Activated B cell treated with CpG ODN at 0.5 μM for 24 hours (primary cell): ENCODE results near the gene TSPEAR. TPM values are rescaled to one million over a fixed set of nuclear protein-coding genes. Genes with fewer than 3 reads are reported as not detected.
"Not testable (repeated sequence)": the region's sequence is repeated elsewhere in the genome, so short reads cannot be mapped to it uniquely, and the experiment has no call there.

Experiments
- ATAC-seq: fragments of 200-7000 bp; cut with Tn5 transposase; one replicate; pipeline ENCODE4 v1.10.0; 2021; ENCODE audit warnings: low read depth, mild to moderate bottlenecking, moderate library complexity
- CTCF ChIA-PET: fragments of 350-600 bp; sonication (Branson Sonifier 250); formaldehyde crosslinking; loops from one replicate; lab custom pipeline; 2021; ENCODE audit warnings: antibody characterized with exemption; lab: Charles Lee
- POLR2A ChIA-PET: fragments of 350-600 bp; sonication (Branson Sonifier 250); formaldehyde crosslinking; loops from one replicate; lab custom pipeline; 2021; ENCODE audit warnings: antibody characterized with exemption; lab: Charles Lee
- DNase-seq: peaks from one replicate; pipeline ENCODE4 v3.0.0; 2022
- H3K27ac Mint-ChIP-seq: one replicate; pipeline ENCODE4 v1.8.0; 2020; ENCODE audit warnings: mixed read lengths
- H3K27me3 Mint-ChIP-seq: one replicate; pipeline ENCODE4 v1.8.0; 2021; ENCODE audit warnings: mixed read lengths
- H3K36me3 Mint-ChIP-seq: one replicate; pipeline ENCODE4 v1.8.0; 2021; ENCODE audit warnings: low read depth, mixed read lengths
- H3K4me1 Mint-ChIP-seq: one replicate; pipeline ENCODE4 v1.8.0; 2021; ENCODE audit warnings: mixed read lengths
- H3K4me3 Mint-ChIP-seq: one replicate; pipeline ENCODE4 v1.8.0; 2020; ENCODE audit warnings: mild to moderate bottlenecking, mixed read lengths
- H3K9me3 Mint-ChIP-seq: one replicate; pipeline ENCODE4 v1.8.0; 2020; ENCODE audit warnings: mixed read lengths
- CTCF ChIP-seq: fragments of 200-600 bp; IDR thresholded peaks from one replicate; pipeline ENCODE4 v1.8.0; 2022; ENCODE audit warnings: antibody characterized with exemption, mild to moderate bottlenecking
- intact Hi-C: fragments of 100-400 bp; cut with micrococcal nuclease; formaldehyde crosslinking; loops from one replicate; pipeline ENCODE4 v1.15.1; 2024
- total RNA-seq: library from RNA; stranded (reverse); gene quantifications from 2 replicates; pipeline ENCODE4 v1.2.3, GENCODE V29; 2022

Gene TSPEAR
- total RNA-seq, 1 donor from 2014 or later = not detected

DNA sequence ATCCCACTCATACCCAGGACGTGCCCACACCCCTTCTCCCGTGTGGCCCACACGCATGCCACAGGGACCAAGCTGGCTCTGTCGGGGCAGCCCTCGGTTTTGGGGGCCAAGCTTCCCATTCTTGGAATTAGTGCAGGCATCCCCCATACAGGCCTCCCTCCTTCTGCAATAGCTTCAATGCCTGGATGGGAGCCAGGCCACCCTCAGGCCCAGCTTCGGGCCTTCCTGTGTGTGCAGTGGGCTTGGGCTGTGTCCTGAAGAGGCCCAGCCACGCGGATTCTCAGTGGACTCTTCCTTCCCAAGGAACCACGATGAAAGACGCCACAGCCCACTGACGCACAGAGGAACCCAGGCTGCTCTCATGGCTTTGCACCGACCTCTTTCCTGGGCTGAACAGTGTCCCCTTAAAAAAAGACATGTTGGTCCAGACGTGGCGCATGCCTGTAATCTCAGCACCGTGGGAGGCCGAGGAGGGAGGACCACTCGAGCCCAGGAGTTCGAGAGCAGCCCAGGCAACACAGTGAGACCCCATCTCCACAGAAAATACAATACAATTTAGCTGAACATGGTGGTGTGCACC, 61.8 kb downstream of the TSPEAR start:
- Mint-ChIP-seq H3K4me3 (no peak overlapping the region), H3K4me1 (no peaks in the 10 kb centered on the region), H3K27ac (no peak overlapping the region), H3K36me3 (no peaks in the 10 kb centered on the region), H3K27me3 (peaks cover 5% of the 10 kb centered on the region), H3K9me3 (peaks cover 5% of the 10 kb centered on the region)
- no peak for TF ChIP-seq CTCF
- POLR2A ChIA-PET = no interaction called here
- ATAC-seq (no peak), DNase-seq (no peak)
- intact Hi-C loops = no loop called here
- CTCF ChIA-PET = no interaction called here

DNA sequence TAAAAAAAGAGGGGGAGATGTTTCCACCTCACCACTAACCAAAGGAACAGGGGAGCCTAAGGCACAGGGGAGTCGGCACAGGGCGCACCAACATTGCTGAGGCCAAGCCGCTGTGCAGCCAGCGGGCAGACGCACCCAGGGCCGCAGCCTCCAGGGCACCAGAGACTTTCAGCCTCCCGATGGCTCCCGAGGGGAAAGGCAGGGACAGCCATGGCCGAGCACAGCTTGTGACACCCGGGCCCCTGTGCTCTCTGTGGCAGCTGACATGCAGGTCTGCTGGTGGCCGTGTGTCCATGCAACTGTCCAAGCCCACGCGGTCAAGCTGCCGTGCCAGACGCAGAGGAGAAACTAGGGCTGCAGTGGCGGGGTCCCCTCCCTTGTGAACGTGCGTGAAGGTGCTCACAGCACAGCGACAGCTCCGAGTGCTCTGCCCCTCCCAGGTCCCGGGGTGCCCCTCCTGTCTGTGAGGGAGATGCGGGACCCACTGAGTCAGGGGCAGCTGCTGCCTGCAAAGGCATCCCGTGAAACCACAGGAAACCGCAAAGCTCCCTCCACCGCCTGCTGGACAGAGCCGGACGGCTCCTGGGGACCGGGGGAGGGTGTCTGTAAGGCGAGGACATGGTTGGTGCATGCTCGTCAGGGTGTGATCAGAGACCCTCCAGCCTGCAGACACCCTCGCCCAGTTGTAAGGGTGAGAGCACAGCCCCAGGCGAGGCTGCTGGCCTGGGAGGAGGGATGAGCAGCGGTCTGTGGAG, 62.6 kb downstream of the TSPEAR start:
- DNase-seq = no peak
- TF ChIP-seq CTCF = no peak
- intact Hi-C loops = no loop called here
- Mint-ChIP-seq H3K27ac (no peak overlapping the region), H3K4me1 (no peaks in the 10 kb centered on the region), H3K4me3 (no peak overlapping the region), H3K36me3 (no peaks in the 10 kb centered on the region), H3K9me3 (peaks cover 12% of the 10 kb centered on the region), H3K27me3 (peaks cover 5% of the 10 kb centered on the region)
- CTCF ChIA-PET = no interaction called here
- ATAC-seq = no peak
- POLR2A ChIA-PET = no interaction called here

- Mint-ChIP-seq H3K9me3 (peaks cover 20% of the 10 kb centered on the region), H3K27me3 (peaks cover 6% of the 10 kb centered on the region), H3K4me3 (no peak overlapping the region), H3K4me1 (no peaks in the 10 kb centered on the region), H3K36me3 (peaks cover 2% of the 10 kb centered on the region), H3K27ac (no peak overlapping the region)
- POLR2A ChIA-PET = no interaction called here
- no peak for DNase-seq
- no peak for TF ChIP-seq CTCF
- intact Hi-C loops = no loop called here
- CTCF ChIA-PET = no interaction called here
- ATAC-seq = no peak
Measured at GRCh38 chr21:44647222-44647552, 64.2 kb downstream of the TSPEAR start.

- H3K4me3 Mint-ChIP-seq, POLR2A ChIA-PET, H3K36me3 Mint-ChIP-seq, ATAC-seq, H3K27ac Mint-ChIP-seq, intact Hi-C loops, DNase-seq, H3K27me3 Mint-ChIP-seq, CTCF ChIA-PET, H3K4me1 Mint-ChIP-seq: not testable (repeated sequence)
- peaks cover 20% of the 10 kb centered on the region for H3K9me3 Mint-ChIP-seq
Measured at GRCh38 chr21:44646366-44647221, 64.8 kb downstream of the TSPEAR start, which contains the start of gene KRTAP10-11. KRTAP10-11 (plus strand) TSS chr21:44646414; CDS start chr21:44646459, 45 bp downstream.

DNA sequence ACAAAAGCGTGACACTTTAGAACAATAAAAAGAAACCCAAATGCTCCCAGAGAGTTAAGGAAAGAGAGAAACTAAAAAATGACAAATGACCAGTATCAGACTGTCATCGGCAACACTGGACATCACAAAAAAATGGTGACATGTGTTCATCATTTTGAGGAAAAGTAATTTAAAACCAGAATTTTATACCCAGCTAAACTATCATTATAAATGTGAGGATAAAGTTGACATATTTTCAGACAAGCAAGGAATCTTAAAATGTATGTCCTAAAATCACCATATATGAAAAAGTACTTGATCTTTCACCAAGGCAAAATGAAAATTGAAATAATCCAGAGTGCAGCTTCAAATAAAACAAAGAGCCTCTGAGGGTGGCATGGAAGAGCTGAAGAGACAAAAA, 66.5 kb downstream of the TSPEAR start:
- no peak overlapping the region for H3K4me3 Mint-ChIP-seq
- peaks cover 2% of the 10 kb centered on the region for H3K36me3 Mint-ChIP-seq
- ChIA-PET POLR2A (no interaction called here), CTCF (no interaction called here)
- no peak for DNase-seq
- ATAC-seq = no peak
- no peak for TF ChIP-seq CTCF
- H3K27ac Mint-ChIP-seq = no peak overlapping the region
- peaks cover 29% of the 10 kb centered on the region for H3K9me3 Mint-ChIP-seq
- peaks cover 14% of the 10 kb centered on the region for H3K27me3 Mint-ChIP-seq
- intact Hi-C loops = no loop called here
- no peaks in the 10 kb centered on the region for H3K4me1 Mint-ChIP-seq
